Prostate gland (tissue), 2 donors: ENCODE data around the gene NUBPL. TPM values are rescaled to one million over a fixed set of nuclear protein-coding genes. Genes with fewer than 3 reads are reported as not detected.

Experiments
- DNase-seq: peaks from one replicate; pipeline ENCODE4 v3.0.0-alpha.2; 2019; ENCODE audit warnings: low spot score
- H3K27ac ChIP-seq, 2 donors: fragments of 200-600 bp; sonication (generic); 2 replicates each; pipeline ENCODE4 v1.5.1; 2017 to 2019
- H3K27me3 ChIP-seq: fragments of 200-600 bp; sonication (generic); replicated peaks from 2 replicates; pipeline ENCODE4 v1.5.1; 2019; ENCODE audit not compliant: insufficient read depth
- H3K36me3 ChIP-seq, 2 donors: fragments of 200-600 bp; sonication (generic); 1 replicate in 1 of 2; 2 replicates in 1 of 2; pipeline versions ENCODE4 v1.5.1 to v1.8.1; 2017 to 2019
- H3K4me1 ChIP-seq: fragments of 200-600 bp; sonication (generic); replicated peaks from 2 replicates; pipeline ENCODE4 v1.5.1; 2019
- H3K4me3 ChIP-seq, 2 donors: fragments of 200-600 bp; sonication (generic); 2 replicates each; pipeline ENCODE4 v1.5.1; 2017 to 2019
- H3K9me3 ChIP-seq: fragments of 200-600 bp; sonication (generic); 2 replicates; pipeline ENCODE4 v1.5.1; 2017
- POLR2A ChIP-seq: fragments of 450-650 bp; IDR thresholded peaks from one replicate; pipeline ENCODE4 v1.6.1; 2016; ENCODE audit warnings: antibody characterized with exemption, mild to moderate bottlenecking
- POLR2AphosphoS5 ChIP-seq: sonication (generic); formaldehyde crosslinking; IDR thresholded peaks from one replicate; pipeline ENCODE4 v1.6.1; 2017; ENCODE audit warnings: antibody characterized with exemption
- WGBS: methylation state at CpG from one replicate; pipeline ENCODE4 v1.1.5; 2018; 5-methylcytosine and 5-hydroxymethylcytosine counted together
- intact Hi-C: fragments of 100-400 bp; cut with DNase I; formaldehyde crosslinking; loops from one replicate; pipeline ENCODE4 v1.14.2; 2022
- total RNA-seq, 2 donors: library from RNA; depleted of rRNA; stranded (reverse); fragments of >200 nt; gene quantifications; one replicate each; pipeline ENCODE4 v1.1.0, GENCODE V29; 2016
- TF ChIP-seq, protein P1 (sequence below), 4 experiments: fragments of 200-600 bp in 2 of 4; fragments of 450-650 bp in 2 of 4; sonication (generic) in 2 of 4; IDR thresholded peaks; 1 replicate in 3 of 4; 2 replicates in 1 of 4; pipeline ENCODE4 v1.5.1; 2016 to 2019; ENCODE audit warnings: antibody characterized with exemption in 4 of 4, mild to moderate bottlenecking in 2 of 4, moderate library complexity in 2 of 4

The NUBPL gene
- total RNA-seq, 2 donors from 2014 or later, result 6.5 to 12.1 TPM

DNA sequence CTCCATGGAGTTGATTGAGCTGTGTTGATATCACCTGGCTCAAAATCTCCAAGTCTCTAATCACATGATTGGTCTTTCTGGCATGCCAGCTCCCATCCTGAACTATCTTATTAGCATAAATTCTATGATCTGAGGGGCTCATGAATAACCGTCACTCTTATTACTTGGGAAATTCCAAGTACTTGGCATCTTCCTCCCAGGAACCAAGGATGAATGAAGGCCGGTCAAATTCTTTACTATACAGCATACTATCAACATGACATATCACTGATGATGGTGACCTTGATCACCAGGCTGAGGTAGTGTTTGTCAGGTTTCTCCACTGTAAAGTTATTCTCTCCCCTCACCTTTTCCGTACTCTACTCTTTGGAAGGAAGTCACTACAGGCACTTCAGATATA lies 16.4 kb upstream of the NUBPL start:
- 80% methylated on average over 3 of the region's 3 CpGs for WGBS
- DNase-seq, result no peak

DNA sequence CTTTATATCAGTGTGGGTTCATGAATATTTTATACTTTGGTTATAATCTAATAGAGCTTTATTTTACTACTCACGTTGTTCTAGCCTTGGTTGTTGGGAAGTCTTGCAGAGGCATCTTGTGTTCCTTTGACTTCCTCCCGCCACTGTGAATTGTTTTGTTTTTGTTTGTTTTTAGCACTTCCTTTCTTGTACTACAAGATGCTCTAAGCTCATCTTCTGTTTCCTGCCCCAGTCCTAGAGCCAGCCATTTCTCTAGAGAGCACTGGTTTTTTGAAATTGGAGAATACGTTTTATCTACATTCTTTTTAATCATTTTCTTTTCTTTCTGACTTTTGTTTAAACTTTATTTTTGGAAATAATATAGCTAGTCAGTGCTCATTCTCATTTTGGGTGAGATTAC lies 15.9 kb upstream of the NUBPL start:
- WGBS, result 48% methylated on average over 3 of the region's 3 CpGs
- no peak for TF ChIP-seq POLR2AphosphoS5
- TF ChIP-seq, protein P1, sequence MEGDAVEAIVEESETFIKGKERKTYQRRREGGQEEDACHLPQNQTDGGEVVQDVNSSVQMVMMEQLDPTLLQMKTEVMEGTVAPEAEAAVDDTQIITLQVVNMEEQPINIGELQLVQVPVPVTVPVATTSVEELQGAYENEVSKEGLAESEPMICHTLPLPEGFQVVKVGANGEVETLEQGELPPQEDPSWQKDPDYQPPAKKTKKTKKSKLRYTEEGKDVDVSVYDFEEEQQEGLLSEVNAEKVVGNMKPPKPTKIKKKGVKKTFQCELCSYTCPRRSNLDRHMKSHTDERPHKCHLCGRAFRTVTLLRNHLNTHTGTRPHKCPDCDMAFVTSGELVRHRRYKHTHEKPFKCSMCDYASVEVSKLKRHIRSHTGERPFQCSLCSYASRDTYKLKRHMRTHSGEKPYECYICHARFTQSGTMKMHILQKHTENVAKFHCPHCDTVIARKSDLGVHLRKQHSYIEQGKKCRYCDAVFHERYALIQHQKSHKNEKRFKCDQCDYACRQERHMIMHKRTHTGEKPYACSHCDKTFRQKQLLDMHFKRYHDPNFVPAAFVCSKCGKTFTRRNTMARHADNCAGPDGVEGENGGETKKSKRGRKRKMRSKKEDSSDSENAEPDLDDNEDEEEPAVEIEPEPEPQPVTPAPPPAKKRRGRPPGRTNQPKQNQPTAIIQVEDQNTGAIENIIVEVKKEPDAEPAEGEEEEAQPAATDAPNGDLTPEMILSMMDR (IDR thresholded peaks at IDR 0.05), result no peak
- no peak for TF ChIP-seq POLR2A
- no peaks in the 10 kb centered on the region for H3K36me3 ChIP-seq
- intact Hi-C loops, result no loop called here
- H3K27me3 ChIP-seq, result no peaks in the 10 kb centered on the region
- no peak overlapping the region for H3K27ac ChIP-seq
- no peaks in the 10 kb centered on the region for H3K9me3 ChIP-seq
- H3K4me1 ChIP-seq, result no peaks in the 10 kb centered on the region
- no peak overlapping the region for H3K4me3 ChIP-seq
- DNase-seq, result no peak

More for the DNA sequence above, 16.4 kb upstream of the NUBPL start:
- intact Hi-C loops, result no loop called here
- no peaks in the 10 kb centered on the region for H3K4me1 ChIP-seq
- no peaks in the 10 kb centered on the region for H3K9me3 ChIP-seq
- H3K27me3 ChIP-seq, result no peaks in the 10 kb centered on the region
- no peak overlapping the region for H3K4me3 ChIP-seq
- TF ChIP-seq POLR2AphosphoS5 (no peak), POLR2A (no peak)
- TF ChIP-seq, protein P1 (IDR thresholded peaks at IDR 0.05), result no peak
- no peak overlapping the region for H3K27ac ChIP-seq
- no peaks in the 10 kb centered on the region for H3K36me3 ChIP-seq

DNA sequence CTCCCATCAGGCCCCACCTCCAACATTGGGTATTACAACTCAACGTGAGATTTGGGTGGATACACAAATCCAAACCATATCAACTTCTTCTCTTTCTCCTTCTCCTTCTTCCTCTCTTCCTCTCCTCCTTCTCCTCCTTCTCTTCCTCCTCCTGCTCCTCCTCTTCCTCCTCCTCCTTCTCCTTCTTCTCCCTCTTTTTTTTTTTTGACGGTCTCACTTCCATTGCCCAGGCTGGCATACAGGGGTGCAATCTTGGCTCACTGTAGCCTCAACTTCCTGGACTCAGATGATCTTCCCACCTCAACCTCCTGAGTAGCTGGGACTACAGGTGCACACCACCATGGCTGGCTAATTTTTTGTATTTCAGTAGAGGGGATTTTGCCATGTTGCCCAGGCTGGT lies 11.4 kb upstream of the NUBPL start:
- no peaks in the 10 kb centered on the region for H3K9me3 ChIP-seq

DNA sequence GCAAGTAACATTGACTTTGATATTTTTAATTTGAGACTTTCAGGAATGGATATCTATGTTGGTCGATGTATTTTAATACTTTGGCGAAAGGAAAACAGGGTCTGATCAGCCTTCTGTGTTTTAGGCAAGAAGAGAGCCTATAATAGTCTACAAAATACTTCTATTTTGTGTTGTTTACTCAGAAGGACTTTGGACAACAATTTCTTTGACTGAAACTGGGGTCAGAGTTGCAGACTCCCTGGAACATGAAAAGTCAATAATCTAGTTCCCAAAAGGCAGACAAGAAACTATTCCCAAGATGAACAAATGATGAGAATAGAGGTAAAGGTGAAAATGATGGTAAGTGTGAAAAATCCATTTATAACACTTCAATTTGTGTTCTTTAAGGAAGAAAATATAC lies 10.6 kb upstream of the NUBPL start:
- H3K9me3 ChIP-seq, result no peaks in the 10 kb centered on the region
- no peaks in the 10 kb centered on the region for H3K27me3 ChIP-seq
- TF ChIP-seq POLR2A, result no peak
- TF ChIP-seq POLR2AphosphoS5, result no peak
- TF ChIP-seq, protein P1 (IDR thresholded peaks at IDR 0.05), result no peak
- H3K4me1 ChIP-seq, result no peaks in the 10 kb centered on the region
- H3K36me3 ChIP-seq, result no peaks in the 10 kb centered on the region
- DNase-seq, result no peak
- intact Hi-C loops, result no loop called here
- 89% methylated on average over 2 of the region's 2 CpGs for WGBS
- no peak overlapping the region for H3K27ac ChIP-seq
- H3K4me3 ChIP-seq, result no peak overlapping the region

More for the DNA sequence above, 11.4 kb upstream of the NUBPL start:
- H3K27me3 ChIP-seq, result no peaks in the 10 kb centered on the region
- TF ChIP-seq POLR2AphosphoS5 (no peak), POLR2A (no peak)
- TF ChIP-seq, protein P1 (IDR thresholded peaks at IDR 0.05), result no peak
- 91% methylated on average over 2 of the region's 2 CpGs for WGBS
- H3K4me3 ChIP-seq, result no peak overlapping the region
- DNase-seq, result no peak
- H3K4me1 ChIP-seq, result no peaks in the 10 kb centered on the region
- no peaks in the 10 kb centered on the region for H3K36me3 ChIP-seq
- no peak overlapping the region for H3K27ac ChIP-seq
- intact Hi-C loops, result no loop called here

DNA sequence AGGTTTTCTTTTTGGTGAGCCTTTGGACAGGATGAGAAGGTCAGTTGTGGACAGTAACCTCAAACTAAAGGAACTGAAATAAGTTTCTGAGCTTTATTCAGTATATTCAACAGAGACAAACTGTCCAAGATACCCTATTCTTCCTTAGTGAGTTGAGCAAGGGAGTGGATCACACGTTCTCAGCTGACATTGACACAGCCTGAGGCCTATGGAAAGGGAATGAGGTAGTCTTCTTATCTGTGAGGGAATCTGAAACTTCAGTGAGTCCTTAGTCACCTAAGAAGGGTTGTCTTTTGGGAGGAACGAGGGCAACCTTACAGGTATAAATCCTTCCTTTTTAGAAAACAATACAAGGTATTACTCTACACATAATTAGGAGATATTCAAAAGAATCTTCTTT lies 5.0 kb upstream of the NUBPL start:
- Histone ChIP-seq H3K9me3 (no peaks in the 10 kb centered on the region), H3K27ac (no peak overlapping the region), H3K36me3 (no peaks in the 10 kb centered on the region), H3K27me3 (no peaks in the 10 kb centered on the region), H3K4me3 (no peak overlapping the region), H3K4me1 (no peaks in the 10 kb centered on the region)
- DNase-seq, result no peak
- 56% methylated on average over 2 of the region's 2 CpGs for WGBS
- TF ChIP-seq POLR2A (no peak), POLR2AphosphoS5 (no peak)
- TF ChIP-seq, protein P1 (IDR thresholded peaks at IDR 0.05), result no peak
- intact Hi-C loops, result no loop called here
